ENCODE data around the gene UBA5. TPM values are rescaled to one million over a fixed set of nuclear protein-coding genes. Genes with fewer than 3 reads are reported as not detected.

Gene UBA5
- total and polyA plus RNA-seq, 2 of the 13 experiments (the other 11 are each of a cell fraction or from before 2014, with no cell fraction given), result 30.2 to 46.8 TPM

DNA sequence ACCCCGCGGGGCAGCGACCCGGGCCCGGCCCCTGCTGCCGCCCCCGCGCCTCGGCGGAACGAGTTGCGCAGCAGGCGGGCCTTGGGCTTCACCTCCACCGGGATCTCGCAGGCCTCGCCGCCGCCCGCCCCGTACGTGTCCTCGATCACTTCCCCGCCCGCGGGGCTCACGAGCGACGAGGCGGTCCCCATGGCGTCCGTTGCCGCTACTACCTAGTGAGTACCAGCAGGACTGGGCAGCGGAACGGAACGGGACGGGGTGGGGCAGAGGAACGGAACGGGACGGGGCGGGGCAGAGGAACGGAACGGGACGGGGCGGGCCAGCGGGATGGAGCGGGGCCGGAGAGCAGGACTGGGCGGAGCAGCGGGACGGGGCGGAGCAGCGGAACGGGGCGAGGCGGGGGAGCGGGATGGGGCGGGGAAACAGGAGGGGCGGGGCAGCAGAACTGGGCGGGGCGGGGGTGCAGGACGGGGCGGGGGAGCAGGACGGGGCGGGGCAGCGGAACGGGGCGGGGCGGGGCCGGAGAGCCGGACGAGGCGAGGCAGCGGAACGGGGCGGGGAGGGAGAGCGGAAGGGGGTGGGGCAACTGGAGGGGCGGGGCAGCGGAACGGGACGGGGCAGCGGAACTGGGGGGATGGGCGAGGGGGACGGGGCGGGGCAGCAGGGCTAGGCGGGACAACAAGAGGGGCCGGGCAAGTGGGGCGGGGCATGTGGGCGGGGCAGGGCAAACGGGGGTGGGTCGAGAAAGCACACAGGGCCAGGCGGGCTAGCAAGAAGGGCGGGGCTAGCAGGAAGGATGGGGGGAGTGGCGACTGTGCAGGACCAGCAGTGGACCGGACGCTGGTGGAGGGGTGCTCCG lies 62.3 kb downstream of the UBA5 start, which contains the start of gene NPHP3 (continued):
- TF ChIP-seq HOXA9 (CRISPR knock-in tag; IDR thresholded peaks at IDR 0.05; ENCODE audit: borderline replicate concordance) (peak; percentile 66; the same call in 1 of the 2 replicates), CHCHD3 (CRISPR knock-in tag; IDR thresholded peaks at IDR 0.05) (no peak), PHF20 (CRISPR knock-in tag; IDR thresholded peaks at IDR 0.05) (peak; percentile 13), ZNF296 (CRISPR knock-in tag; conservative IDR thresholded peaks at IDR 0.05) (no peak), HNRNPH1 (optimal IDR thresholded peaks at IDR 0.05; ENCODE audit: low read depth, low read length) (no peak), POGZ (CRISPR knock-in tag; IDR thresholded peaks at IDR 0.05) (peak; percentile 48; the same call in 1 of the 2 replicates), ZNF282 (IDR thresholded peaks at IDR 0.05; ENCODE audit: partially characterized antibody) (no peak), TAF1 (CRISPR knock-in tag; IDR thresholded peaks at IDR 0.05) (peak; percentile 81), MEIS2 (CRISPR knock-in tag; IDR thresholded peaks at IDR 0.05) (no peak; the same call in 1 of the 2 replicates), THYN1 (CRISPR knock-in tag; IDR thresholded peaks at IDR 0.05; ENCODE audit: borderline replicate concordance, low read depth) (no peak), ZNF615 (CRISPR knock-in tag; IDR thresholded peaks at IDR 0.05; ENCODE audit: borderline replicate concordance) (no peak), CC2D1A (CRISPR knock-in tag; IDR thresholded peaks at IDR 0.05) (no peak)
- TF ChIP-seq, protein P1, sequence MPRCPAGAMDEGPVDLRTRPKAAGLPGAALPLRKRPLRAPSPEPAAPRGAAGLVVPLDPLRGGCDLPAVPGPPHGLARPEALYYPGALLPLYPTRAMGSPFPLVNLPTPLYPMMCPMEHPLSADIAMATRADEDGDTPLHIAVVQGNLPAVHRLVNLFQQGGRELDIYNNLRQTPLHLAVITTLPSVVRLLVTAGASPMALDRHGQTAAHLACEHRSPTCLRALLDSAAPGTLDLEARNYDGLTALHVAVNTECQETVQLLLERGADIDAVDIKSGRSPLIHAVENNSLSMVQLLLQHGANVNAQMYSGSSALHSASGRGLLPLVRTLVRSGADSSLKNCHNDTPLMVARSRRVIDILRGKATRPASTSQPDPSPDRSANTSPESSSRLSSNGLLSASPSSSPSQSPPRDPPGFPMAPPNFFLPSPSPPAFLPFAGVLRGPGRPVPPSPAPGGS (CRISPR knock-in tag; IDR thresholded peaks at IDR 0.05), result no peak; the same call in 1 of the 2 replicates
- TF ChIP-seq, protein P2, sequence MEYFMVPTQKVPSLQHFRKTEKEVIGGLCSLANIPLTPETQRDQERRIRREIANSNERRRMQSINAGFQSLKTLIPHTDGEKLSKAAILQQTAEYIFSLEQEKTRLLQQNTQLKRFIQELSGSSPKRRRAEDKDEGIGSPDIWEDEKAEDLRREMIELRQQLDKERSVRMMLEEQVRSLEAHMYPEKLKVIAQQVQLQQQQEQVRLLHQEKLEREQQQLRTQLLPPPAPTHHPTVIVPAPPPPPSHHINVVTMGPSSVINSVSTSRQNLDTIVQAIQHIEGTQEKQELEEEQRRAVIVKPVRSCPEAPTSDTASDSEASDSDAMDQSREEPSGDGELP (IDR thresholded peaks at IDR 0.05; ENCODE audit: borderline replicate concordance, low read depth), result no peak
- TF ChIP-seq, protein P3, sequence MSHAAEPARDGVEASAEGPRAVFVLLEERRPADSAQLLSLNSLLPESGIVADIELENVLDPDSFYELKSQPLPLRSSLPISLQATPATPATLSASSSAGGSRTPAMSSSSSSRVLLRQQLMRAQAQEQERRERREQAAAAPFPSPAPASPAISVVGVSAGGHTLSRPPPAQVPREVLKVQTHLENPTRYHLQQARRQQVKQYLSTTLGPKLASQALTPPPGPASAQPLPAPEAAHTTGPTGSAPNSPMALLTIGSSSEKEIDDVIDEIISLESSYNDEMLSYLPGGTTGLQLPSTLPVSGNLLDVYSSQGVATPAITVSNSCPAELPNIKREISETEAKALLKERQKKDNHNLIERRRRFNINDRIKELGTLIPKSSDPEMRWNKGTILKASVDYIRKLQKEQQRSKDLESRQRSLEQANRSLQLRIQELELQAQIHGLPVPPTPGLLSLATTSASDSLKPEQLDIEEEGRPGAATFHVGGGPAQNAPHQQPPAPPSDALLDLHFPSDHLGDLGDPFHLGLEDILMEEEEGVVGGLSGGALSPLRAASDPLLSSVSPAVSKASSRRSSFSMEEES (CRISPR knock-in tag; IDR thresholded peaks at IDR 0.05), result no peak
- TF ChIP-seq, protein P4, sequence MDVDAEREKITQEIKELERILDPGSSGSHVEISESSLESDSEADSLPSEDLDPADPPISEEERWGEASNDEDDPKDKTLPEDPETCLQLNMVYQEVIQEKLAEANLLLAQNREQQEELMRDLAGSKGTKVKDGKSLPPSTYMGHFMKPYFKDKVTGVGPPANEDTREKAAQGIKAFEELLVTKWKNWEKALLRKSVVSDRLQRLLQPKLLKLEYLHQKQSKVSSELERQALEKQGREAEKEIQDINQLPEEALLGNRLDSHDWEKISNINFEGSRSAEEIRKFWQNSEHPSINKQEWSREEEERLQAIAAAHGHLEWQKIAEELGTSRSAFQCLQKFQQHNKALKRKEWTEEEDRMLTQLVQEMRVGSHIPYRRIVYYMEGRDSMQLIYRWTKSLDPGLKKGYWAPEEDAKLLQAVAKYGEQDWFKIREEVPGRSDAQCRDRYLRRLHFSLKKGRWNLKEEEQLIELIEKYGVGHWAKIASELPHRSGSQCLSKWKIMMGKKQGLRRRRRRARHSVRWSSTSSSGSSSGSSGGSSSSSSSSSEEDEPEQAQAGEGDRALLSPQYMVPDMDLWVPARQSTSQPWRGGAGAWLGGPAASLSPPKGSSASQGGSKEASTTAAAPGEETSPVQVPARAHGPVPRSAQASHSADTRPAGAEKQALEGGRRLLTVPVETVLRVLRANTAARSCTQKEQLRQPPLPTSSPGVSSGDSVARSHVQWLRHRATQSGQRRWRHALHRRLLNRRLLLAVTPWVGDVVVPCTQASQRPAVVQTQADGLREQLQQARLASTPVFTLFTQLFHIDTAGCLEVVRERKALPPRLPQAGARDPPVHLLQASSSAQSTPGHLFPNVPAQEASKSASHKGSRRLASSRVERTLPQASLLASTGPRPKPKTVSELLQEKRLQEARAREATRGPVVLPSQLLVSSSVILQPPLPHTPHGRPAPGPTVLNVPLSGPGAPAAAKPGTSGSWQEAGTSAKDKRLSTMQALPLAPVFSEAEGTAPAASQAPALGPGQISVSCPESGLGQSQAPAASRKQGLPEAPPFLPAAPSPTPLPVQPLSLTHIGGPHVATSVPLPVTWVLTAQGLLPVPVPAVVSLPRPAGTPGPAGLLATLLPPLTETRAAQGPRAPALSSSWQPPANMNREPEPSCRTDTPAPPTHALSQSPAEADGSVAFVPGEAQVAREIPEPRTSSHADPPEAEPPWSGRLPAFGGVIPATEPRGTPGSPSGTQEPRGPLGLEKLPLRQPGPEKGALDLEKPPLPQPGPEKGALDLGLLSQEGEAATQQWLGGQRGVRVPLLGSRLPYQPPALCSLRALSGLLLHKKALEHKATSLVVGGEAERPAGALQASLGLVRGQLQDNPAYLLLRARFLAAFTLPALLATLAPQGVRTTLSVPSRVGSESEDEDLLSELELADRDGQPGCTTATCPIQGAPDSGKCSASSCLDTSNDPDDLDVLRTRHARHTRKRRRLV (CRISPR knock-in tag; IDR thresholded peaks at IDR 0.05), result no peak

Measured in HepG2 (cell line).